ENCODE measurements around the gene C2CD2L. TPM values are rescaled to one million over a fixed set of nuclear protein-coding genes. Genes with fewer than 3 reads are reported as not detected.

Gene C2CD2L
- total RNA-seq, 3 donors from 2014 or later (not counting 1 experiment from before 2014, with no cell fraction given), result 20.3 to 27.7 (median 25.6) TPM

- DNase-seq, result peak in 1 of 2 donors; percentile 74
- peaks cover 19% of the 10 kb centered on the region for H3K4me1 ChIP-seq (ENCODE audit: control insufficient read depth, insufficient read depth, low read length)
- H3K9me3 ChIP-seq (ENCODE audit: control insufficient read depth, insufficient read depth, low read length), result no peaks in the 10 kb centered on the region
- WGBS (ENCODE audit: insufficient coverage), result 73% methylated on average over 4 of the region's 4 CpGs
- Mint-ChIP-seq H3K36me3 (no peaks in the 10 kb centered on the region), H3K27ac (peak overlapping the region; percentile 98 to 99), H3K9me3 (no peaks in the 10 kb centered on the region), H3K4me3 (peak overlapping the region; percentile 2), H3K27me3 (ENCODE audit: low read depth in 2 of 2) (no peaks in the 10 kb centered on the region), H3K4me1 (peaks cover 31 to 33% of the 10 kb centered on the region in 2 donors)
- intact Hi-C loops (cut with micrococcal nuclease), result loop anchor here (5.0 kb wide), 1 partner anchor 57 kb away; the partner anchor contains the start of gene HINFP
- ATAC-seq, result no peak
- H3K4me3 ChIP-seq (ENCODE audit: low read length), result no peak overlapping the region
- H3K27me3 ChIP-seq (ENCODE audit: control insufficient read depth, insufficient read depth, low read length), result no peaks in the 10 kb centered on the region
- no peak overlapping the region for H3K27ac ChIP-seq (ENCODE audit: low read length)
- peak; percentile 37 for TF ChIP-seq CTCF (IDR thresholded peaks at IDR 0.05)
- peaks cover 5% of the 10 kb centered on the region for H3K36me3 ChIP-seq (ENCODE audit: control insufficient read depth, insufficient read depth, low read length)
These were observed 41.8 kb upstream of the C2CD2L start for GRCh38 chr11:119065369-119065768.

- H3K9me3 Mint-ChIP-seq, result no peaks in the 10 kb centered on the region
- ATAC-seq, result peak; percentile 92 to 99 (median 93)
- peak within 1 kb of the TSS; percentile 98 to 99 for H3K27ac Mint-ChIP-seq
- peak within 1 kb of the TSS; percentile 95 for H3K4me3 Mint-ChIP-seq
- H3K27ac ChIP-seq (ENCODE audit: low read length), result peak within 1 kb of the TSS; percentile 89
- DNase-seq, result peak; percentile 95 to 99
- WGBS (ENCODE audit: insufficient coverage), result under 1% methylated on average over 49 of the region's 49 CpGs
- H3K4me1 Mint-ChIP-seq, result peaks cover 32 to 33% of the 10 kb centered on the region in 2 donors
- TF ChIP-seq CTCF (IDR thresholded peaks at IDR 0.05), result no peak
- no peaks in the 10 kb centered on the region for H3K36me3 Mint-ChIP-seq
- intact Hi-C loops (cut with micrococcal nuclease), result loop anchor here (1.0 to 5.0 kb wide), 5 partner anchors 10 to 55 kb away; partner anchors contain the start of genes DPAGT1, HINFP, HYOU1 and RPS25
- H3K27me3 ChIP-seq (ENCODE audit: control insufficient read depth, insufficient read depth, low read length), result no peaks in the 10 kb centered on the region
- H3K27me3 Mint-ChIP-seq (ENCODE audit: low read depth in 2 of 2), result no peaks in the 10 kb centered on the region
- peak within 1 kb of the TSS; percentile 91 for H3K4me3 ChIP-seq (ENCODE audit: low read length)
- H3K4me1 ChIP-seq (ENCODE audit: control insufficient read depth, insufficient read depth, low read length), result peaks cover 19% of the 10 kb centered on the region
- peaks cover 20% of the 10 kb centered on the region for H3K36me3 ChIP-seq (ENCODE audit: control insufficient read depth, insufficient read depth, low read length)
- H3K9me3 ChIP-seq (ENCODE audit: control insufficient read depth, insufficient read depth, low read length), result no peaks in the 10 kb centered on the region
These were observed 39.5 kb upstream of the C2CD2L start, which contains the start of gene VPS11 for GRCh38 chr11:119067371-119068222. Gene VPS11 (plus strand): TSS chr11:119067818. CDS start chr11:119067824, 6 bp downstream.

GRCh38 chr11:119077839-119078238 lies 29.3 kb upstream of the C2CD2L start:
- DNase-seq, result no peak
- Mint-ChIP-seq H3K27ac (no peak overlapping the region), H3K36me3 (no peaks in the 10 kb centered on the region)

More at GRCh38 chr11:119077839-119078238, 29.3 kb upstream of the C2CD2L start:
- Mint-ChIP-seq H3K4me1 (peaks cover 0 to 3% of the 10 kb centered on the region in 2 donors), H3K9me3 (no peaks in the 10 kb centered on the region), H3K4me3 (no peak overlapping the region), H3K27me3 (ENCODE audit: low read depth in 2 of 2) (no peaks in the 10 kb centered on the region)
- Histone ChIP-seq H3K4me1 (ENCODE audit: control insufficient read depth, insufficient read depth, low read length) (no peaks in the 10 kb centered on the region), H3K9me3 (ENCODE audit: control insufficient read depth, insufficient read depth, low read length) (no peaks in the 10 kb centered on the region), H3K27ac (ENCODE audit: low read length) (no peak overlapping the region), H3K27me3 (ENCODE audit: control insufficient read depth, insufficient read depth, low read length) (no peaks in the 10 kb centered on the region), H3K4me3 (ENCODE audit: low read length) (no peak overlapping the region), H3K36me3 (ENCODE audit: control insufficient read depth, insufficient read depth, low read length) (peaks cover 70% of the 10 kb centered on the region)
- 96% methylated on average over 11 of the region's 11 CpGs for WGBS (ENCODE audit: insufficient coverage)
- ATAC-seq, result no peak
- intact Hi-C loops (cut with micrococcal nuclease), result no loop called here
- TF ChIP-seq CTCF (IDR thresholded peaks at IDR 0.05), result no peak
